H9 (cell line): Measurements from ENCODE around the gene ISL1. TPM values are rescaled to one million over a fixed set of nuclear protein-coding genes. Genes with fewer than 3 reads are reported as not detected.

Experiments used
- DNase-seq: peaks from one replicate; pipeline ENCODE4 v3.0.0-alpha.2; 2017
- H2AFZ ChIP-seq: one replicate; pipeline ENCODE4 v1.6.1; 2013; ENCODE audit warnings: mild to moderate bottlenecking, low read length, control low read depth, moderate library complexity
- H2AK5ac ChIP-seq: 2 replicates; pipeline ENCODE4 v1.6.1; 2013; ENCODE audit warnings: low read length, control low read depth, mixed read lengths; ENCODE audit not compliant: insufficient read length
- H2BK120ac ChIP-seq: one replicate; pipeline ENCODE4 v1.6.1; 2013; ENCODE audit warnings: low read depth, mild to moderate bottlenecking, low read length, control low read depth, inconsistent platforms; ENCODE audit not compliant: poor library complexity, severe bottlenecking
- H2BK12ac ChIP-seq: 2 replicates; pipeline ENCODE4 v1.6.1; 2013; ENCODE audit warnings: low read length, control low read depth, mixed read lengths, low read depth; ENCODE audit not compliant: insufficient read length
- H2BK15ac ChIP-seq: 2 replicates; pipeline ENCODE4 v1.6.1; 2013; ENCODE audit warnings: low read depth, low read length, control low read depth
- H2BK20ac ChIP-seq: one replicate; pipeline ENCODE4 v1.6.1; 2013; ENCODE audit warnings: low read depth, mild to moderate bottlenecking, low read length, control low read depth, inconsistent platforms; ENCODE audit not compliant: poor library complexity, severe bottlenecking
- H2BK5ac ChIP-seq: 2 replicates; pipeline ENCODE4 v1.6.1; 2013; ENCODE audit warnings: low read length, control low read depth, mixed read lengths; ENCODE audit not compliant: insufficient read length
- H3K14ac ChIP-seq: 2 replicates; pipeline ENCODE4 v1.6.1; 2013; ENCODE audit warnings: low read length, control low read depth; ENCODE audit not compliant: insufficient read depth
- H3K18ac ChIP-seq: 2 replicates; pipeline ENCODE4 v1.6.1; 2013; ENCODE audit warnings: low read depth, mild to moderate bottlenecking, mixed read lengths, low read length, control low read depth; ENCODE audit not compliant: insufficient read length
- H3K23ac ChIP-seq: 2 replicates; pipeline ENCODE4 v1.6.1; 2013; ENCODE audit warnings: low read length, control low read depth, mixed read lengths, low read depth; ENCODE audit not compliant: insufficient read length
- H3K23me2 ChIP-seq: 2 replicates; pipeline ENCODE4 v1.6.1; 2013; ENCODE audit warnings: low read depth, mild to moderate bottlenecking, mixed read lengths, low read length, control low read depth; ENCODE audit not compliant: insufficient read length, poor library complexity, severe bottlenecking
- H3K27ac ChIP-seq: 2 replicates; pipeline ENCODE4 v1.5.1; 2013; ENCODE audit warnings: low read length, control low read depth, mixed read lengths, low read depth; ENCODE audit not compliant: insufficient read length
- H3K27me3 ChIP-seq: 2 replicates; pipeline ENCODE4 v1.6.1; 2013; ENCODE audit warnings: low read length, control low read depth, inconsistent platforms; ENCODE audit not compliant: insufficient read depth
- H3K4ac ChIP-seq: 2 replicates; pipeline ENCODE4 v1.6.1; 2013; ENCODE audit warnings: low read depth, mild to moderate bottlenecking, control low read depth, inconsistent platforms, low read length, moderate library complexity
- H3K4me1 ChIP-seq: 2 replicates; pipeline ENCODE4 v1.6.1; 2013; ENCODE audit warnings: low read length, control low read depth, inconsistent platforms; ENCODE audit not compliant: insufficient read depth
- H3K4me2 ChIP-seq: 2 replicates; pipeline ENCODE4 v1.6.1; 2013; ENCODE audit warnings: low read length, control low read depth, mixed read lengths; ENCODE audit not compliant: insufficient read length, insufficient read depth
- H3K56ac ChIP-seq: 2 replicates; pipeline ENCODE4 v1.6.1; 2013; ENCODE audit warnings: low read depth, mild to moderate bottlenecking, mixed read lengths, low read length, control low read depth; ENCODE audit not compliant: insufficient read length
- H3K79me1 ChIP-seq: 2 replicates; pipeline ENCODE4 v1.6.1; 2013; ENCODE audit warnings: low read depth, mild to moderate bottlenecking, moderate library complexity, low read length, control low read depth, inconsistent platforms; ENCODE audit not compliant: insufficient read depth, poor library complexity, severe bottlenecking
- H3K79me2 ChIP-seq: 2 replicates; pipeline ENCODE4 v1.6.1; 2013; ENCODE audit warnings: low read length, control low read depth, inconsistent platforms; ENCODE audit not compliant: insufficient read depth
- H3K9ac ChIP-seq: 2 replicates; pipeline ENCODE4 v1.6.1; 2013; ENCODE audit warnings: low read length, control low read depth, mixed read lengths; ENCODE audit not compliant: insufficient read length; ENCODE audit errors: extremely low read depth
- H3K9me3 ChIP-seq: one replicate; pipeline ENCODE4 v1.6.1; 2013; ENCODE audit warnings: low read depth, low read length, inconsistent platforms; ENCODE audit not compliant: control insufficient read depth
- H3T11ph ChIP-seq: one replicate; pipeline ENCODE4 v1.6.1; 2013; ENCODE audit warnings: mild to moderate bottlenecking, low read length, control low read depth, inconsistent platforms
- H4K20me1 ChIP-seq: one replicate; pipeline ENCODE4 v1.6.1; 2013; ENCODE audit not compliant: control insufficient read depth, insufficient read length, insufficient read depth
- H4K5ac ChIP-seq: 2 replicates; pipeline ENCODE4 v1.6.1; 2013; ENCODE audit warnings: low read depth, mild to moderate bottlenecking, mixed read lengths, low read length, control low read depth; ENCODE audit not compliant: insufficient read length
- H4K8ac ChIP-seq: replicated peaks from 2 replicates; pipeline ENCODE4 v1.6.1; 2013; ENCODE audit warnings: low read length, control low read depth, mixed read lengths, low read depth; ENCODE audit not compliant: insufficient read length
- H4K91ac ChIP-seq: 2 replicates; pipeline ENCODE4 v1.6.1; 2013; ENCODE audit warnings: low read depth, mild to moderate bottlenecking, moderate library complexity, mixed read lengths, low read length, control low read depth; ENCODE audit not compliant: insufficient read length
- H3K27ac Mint-ChIP-seq, 3 experiments: 2 replicates in 2 of 3; 3 replicates in 1 of 3; pipeline ENCODE4 v1.8.0; 2020 to 2021; ENCODE audit warnings: mixed read lengths in 3 of 3, mild to moderate bottlenecking in 1 of 3, moderate library complexity in 1 of 3
- H3K27me3 Mint-ChIP-seq: 2 replicates; pipeline ENCODE4 v1.8.0; 2021; ENCODE audit warnings: low read depth, mild to moderate bottlenecking, moderate library complexity, mixed read lengths
- H3K36me3 Mint-ChIP-seq, 3 experiments: 2 replicates in 2 of 3; 3 replicates in 1 of 3; pipeline ENCODE4 v1.8.0; 2020 to 2021; ENCODE audit warnings: low read depth in 3 of 3, mixed read lengths in 3 of 3; ENCODE audit not compliant: insufficient read depth in 1 of 3
- H3K4me1 Mint-ChIP-seq, 2 experiments: 2 replicates each; pipeline ENCODE4 v1.8.0; 2020; ENCODE audit warnings: mixed read lengths in 2 of 2
- H3K4me3 Mint-ChIP-seq, 2 experiments: 2 replicates in 1 of 2; 3 replicates in 1 of 2; pipeline ENCODE4 v1.8.0; 2020 to 2021; ENCODE audit warnings: mild to moderate bottlenecking in 2 of 2, mixed read lengths in 2 of 2, moderate library complexity in 1 of 2
- H3K9me3 Mint-ChIP-seq, 2 experiments: 2 replicates in 1 of 2; 3 replicates in 1 of 2; pipeline ENCODE4 v1.8.0; 2020; ENCODE audit warnings: mild to moderate bottlenecking in 2 of 2, mixed read lengths in 2 of 2, moderate library complexity in 1 of 2
- WGBS: extraction: QIAGEN DNeasy Blood & Tissue Kit; methylation state at CpG from one replicate; pipeline ENCODE4 v1.1.7; 2013; ENCODE audit warnings: missing lambda C conversion rate, low lambda C conversion rate, mixed read lengths; ENCODE audit not compliant: insufficient read length; ENCODE audit errors: extremely low coverage; 5-methylcytosine and 5-hydroxymethylcytosine counted together
- total RNA-seq: library from RNA; stranded (reverse); gene quantifications from 2 replicates; pipeline ENCODE4 v1.2.1, GENCODE V29; 2021
- TF ChIP-seq, protein P1 (sequence below): fragments of 200-600 bp; sonication (generic); conservative IDR thresholded peaks from 3 replicates; pipeline ENCODE4 v1.8.0; 2021; ENCODE audit warnings: antibody characterized with exemption, mild to moderate bottlenecking

Gene ISL1
- total RNA-seq, 1 experiment from 2014 or later, result not detected

DNA sequence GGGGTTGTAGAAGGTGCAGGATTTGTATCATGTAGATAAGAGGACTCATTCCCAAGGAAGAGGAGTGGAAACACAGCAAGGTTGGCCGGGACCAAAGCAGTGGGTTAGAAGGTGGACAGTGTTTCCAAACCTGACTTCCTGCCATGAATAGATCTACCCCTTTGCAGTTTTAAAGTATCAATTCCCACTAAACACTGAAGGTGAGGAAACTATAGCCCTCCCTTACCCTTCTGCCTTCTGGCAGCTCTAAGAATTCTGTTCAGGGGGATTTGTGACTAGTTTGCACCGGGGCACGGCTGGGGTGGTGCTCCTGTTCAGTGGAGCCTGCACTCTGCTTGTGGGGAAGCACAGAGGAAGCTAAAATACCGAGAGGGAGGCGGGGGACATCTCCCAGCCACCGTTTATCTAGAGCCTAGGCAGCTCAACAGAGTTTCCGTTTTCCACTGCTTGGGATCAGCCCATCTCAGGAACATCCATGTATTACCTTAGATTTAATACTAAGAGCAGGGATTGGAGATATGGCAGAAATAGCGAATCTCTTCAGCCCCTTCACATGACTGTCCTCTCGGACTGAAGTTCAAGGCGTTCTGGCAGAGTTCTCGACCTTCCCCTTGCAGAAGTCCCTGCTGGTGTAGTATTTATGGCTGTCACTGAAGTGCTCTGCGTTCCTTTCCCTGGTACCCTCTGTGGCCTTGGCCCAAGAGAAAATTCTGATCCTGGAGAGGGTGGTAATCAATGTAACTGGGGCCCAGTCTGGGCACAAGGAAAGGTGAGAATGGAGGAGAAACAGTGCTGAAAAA lies 5.4 kb downstream of the ISL1 start:
- Histone ChIP-seq H2BK5ac (no peak overlapping the region), H3K79me2 (no peaks in the 10 kb centered on the region), H3T11ph (no peak overlapping the region), H4K8ac (no peak overlapping the region), H3K79me1 (no peaks in the 10 kb centered on the region), H3K4ac (no peak overlapping the region), H3K23me2 (peaks cover 20% of the 10 kb centered on the region), H3K14ac (no peak overlapping the region), H4K91ac (no peak overlapping the region), H3K18ac (no peak overlapping the region), H2AFZ (no peak overlapping the region), H2BK12ac (no peak overlapping the region), H2AK5ac (no peak overlapping the region), H3K4me1 (peaks cover 5% of the 10 kb centered on the region; the same call in 1 of the 2 replicates), H2BK15ac (no peak overlapping the region), H3K23ac (no peak overlapping the region), H3K9ac (no peak overlapping the region), H2BK120ac (no peak overlapping the region), H2BK20ac (no peak overlapping the region), H3K27me3 (peaks cover 81% of the 10 kb centered on the region), H3K56ac (no peak overlapping the region), H3K27ac (no peak overlapping the region), H4K20me1 (no peaks in the 10 kb centered on the region), H3K4me2 (peak overlapping the region; percentile 24), H3K9me3 (no peaks in the 10 kb centered on the region), H4K5ac (no peak overlapping the region)
- peaks cover 51 to 86% of the 10 kb centered on the region in 2 experiments for H3K4me1 Mint-ChIP-seq
- peaks cover 3 to 14% of the 10 kb centered on the region in 2 experiments; a peak in 2 of 5 replicates for H3K9me3 Mint-ChIP-seq
- no peak overlapping the region for H3K27ac Mint-ChIP-seq
- DNase-seq, result no peak
- H3K36me3 Mint-ChIP-seq, result no peaks in the 10 kb centered on the region; a peak in 1 of 7 replicates
- peak overlapping the region; percentile 37 to 79 for H3K4me3 Mint-ChIP-seq
- TF ChIP-seq, protein P1, sequence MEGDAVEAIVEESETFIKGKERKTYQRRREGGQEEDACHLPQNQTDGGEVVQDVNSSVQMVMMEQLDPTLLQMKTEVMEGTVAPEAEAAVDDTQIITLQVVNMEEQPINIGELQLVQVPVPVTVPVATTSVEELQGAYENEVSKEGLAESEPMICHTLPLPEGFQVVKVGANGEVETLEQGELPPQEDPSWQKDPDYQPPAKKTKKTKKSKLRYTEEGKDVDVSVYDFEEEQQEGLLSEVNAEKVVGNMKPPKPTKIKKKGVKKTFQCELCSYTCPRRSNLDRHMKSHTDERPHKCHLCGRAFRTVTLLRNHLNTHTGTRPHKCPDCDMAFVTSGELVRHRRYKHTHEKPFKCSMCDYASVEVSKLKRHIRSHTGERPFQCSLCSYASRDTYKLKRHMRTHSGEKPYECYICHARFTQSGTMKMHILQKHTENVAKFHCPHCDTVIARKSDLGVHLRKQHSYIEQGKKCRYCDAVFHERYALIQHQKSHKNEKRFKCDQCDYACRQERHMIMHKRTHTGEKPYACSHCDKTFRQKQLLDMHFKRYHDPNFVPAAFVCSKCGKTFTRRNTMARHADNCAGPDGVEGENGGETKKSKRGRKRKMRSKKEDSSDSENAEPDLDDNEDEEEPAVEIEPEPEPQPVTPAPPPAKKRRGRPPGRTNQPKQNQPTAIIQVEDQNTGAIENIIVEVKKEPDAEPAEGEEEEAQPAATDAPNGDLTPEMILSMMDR, result no peak
- peaks cover 100% of the 10 kb centered on the region for H3K27me3 Mint-ChIP-seq
- WGBS, result no CpG with 5 or more reads among the region's 12 CpGs
